Panc1 (cell line): Measurements from ENCODE around the gene PRRT3.

Source experiments
- POLR2AphosphoS5 ChIP-seq: IDR thresholded peaks from 2 replicates; pipeline ENCODE4 v1.6.1; 2012; ENCODE audit warnings: mild to moderate bottlenecking, low read depth, low read length, moderate library complexity
- REST ChIP-seq, 2 experiments: IDR thresholded peaks; 2 replicates each; pipeline ENCODE4 v1.6.1; 2011 to 2012; ENCODE audit warnings: low read depth in 2 of 2, control low read depth in 1 of 2, low read length in 1 of 2, mild to moderate bottlenecking in 1 of 2, moderate library complexity in 1 of 2; ENCODE audit not compliant: insufficient read depth in 1 of 2
- SIN3A ChIP-seq: IDR thresholded peaks from 2 replicates; pipeline ENCODE4 v1.6.1; 2012; ENCODE audit warnings: low read depth, mild to moderate bottlenecking, low read length, moderate library complexity, borderline replicate concordance; ENCODE audit not compliant: insufficient read depth
- TCF7L2 ChIP-seq: IDR thresholded peaks from 2 replicates; pipeline ENCODE4 v1.6.1; 2011; ENCODE audit warnings: mild to moderate bottlenecking, low read depth, low read length, inconsistent platforms
- TF ChIP-seq, protein P1 (sequence below): fragments of 450-650 bp; IDR thresholded peaks from 2 replicates; pipeline ENCODE4 v1.5.1; 2017; ENCODE audit warnings: mild to moderate bottlenecking

- TF ChIP-seq POLR2AphosphoS5 (no peak), REST (IDR thresholded peaks at IDR 0.05; ENCODE audit: insufficient read depth in 1 of 2, low read depth in 2 of 2, low read length in 1 of 2) (no peak), SIN3A (no peak), TCF7L2 (no peak)
- TF ChIP-seq, protein P1, sequence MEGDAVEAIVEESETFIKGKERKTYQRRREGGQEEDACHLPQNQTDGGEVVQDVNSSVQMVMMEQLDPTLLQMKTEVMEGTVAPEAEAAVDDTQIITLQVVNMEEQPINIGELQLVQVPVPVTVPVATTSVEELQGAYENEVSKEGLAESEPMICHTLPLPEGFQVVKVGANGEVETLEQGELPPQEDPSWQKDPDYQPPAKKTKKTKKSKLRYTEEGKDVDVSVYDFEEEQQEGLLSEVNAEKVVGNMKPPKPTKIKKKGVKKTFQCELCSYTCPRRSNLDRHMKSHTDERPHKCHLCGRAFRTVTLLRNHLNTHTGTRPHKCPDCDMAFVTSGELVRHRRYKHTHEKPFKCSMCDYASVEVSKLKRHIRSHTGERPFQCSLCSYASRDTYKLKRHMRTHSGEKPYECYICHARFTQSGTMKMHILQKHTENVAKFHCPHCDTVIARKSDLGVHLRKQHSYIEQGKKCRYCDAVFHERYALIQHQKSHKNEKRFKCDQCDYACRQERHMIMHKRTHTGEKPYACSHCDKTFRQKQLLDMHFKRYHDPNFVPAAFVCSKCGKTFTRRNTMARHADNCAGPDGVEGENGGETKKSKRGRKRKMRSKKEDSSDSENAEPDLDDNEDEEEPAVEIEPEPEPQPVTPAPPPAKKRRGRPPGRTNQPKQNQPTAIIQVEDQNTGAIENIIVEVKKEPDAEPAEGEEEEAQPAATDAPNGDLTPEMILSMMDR, result no peak
Measured at GRCh38 chr3:9970020-9970652, 17.9 kb upstream of the PRRT3 start.
